ENCODE results near the gene IL20RA. TPM values are rescaled to one million over a fixed set of nuclear protein-coding genes. Genes with fewer than 3 reads are reported as not detected.

The IL20RA gene
- total RNA-seq, 2 experiments from 2014 or later: not detected

DNA sequence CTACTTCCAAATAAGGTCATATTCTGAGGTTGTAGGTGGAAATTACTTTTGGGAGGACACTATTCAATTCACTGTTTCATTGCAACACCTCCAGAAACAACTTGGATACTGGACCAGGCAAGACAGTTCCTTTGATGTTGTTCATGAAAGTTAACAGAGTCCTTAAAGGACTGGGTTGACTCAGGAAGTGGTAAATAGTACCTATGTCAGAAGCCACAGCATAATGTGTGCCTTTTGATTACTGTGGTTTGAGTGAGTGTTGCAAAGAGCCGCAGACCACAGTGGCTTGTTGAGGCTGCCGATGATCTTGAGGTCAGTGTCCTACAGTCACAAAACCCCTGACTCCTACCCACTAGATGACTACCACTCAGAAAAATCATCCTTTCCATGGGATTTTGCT lies 10.9 kb downstream of the IL20RA start:
- intact Hi-C loops (cut with micrococcal nuclease): no loop called here
- peak; percentile 93 for ATAC-seq
- Mint-ChIP-seq H3K4me1 (ENCODE audit: low read depth) (peaks cover 14% of the 10 kb centered on the region), H3K27me3 (peaks cover 40% of the 10 kb centered on the region), H3K27ac (no peak overlapping the region), H3K4me3 (no peak overlapping the region), H3K9me3 (no peaks in the 10 kb centered on the region), H3K36me3 (ENCODE audit: low read depth) (no peaks in the 10 kb centered on the region)
- ChIA-PET CTCF (no interaction called here), POLR2A (no interaction called here)
- peak; percentile 87 for DNase-seq
- TF ChIP-seq CTCF (IDR thresholded peaks at IDR 0.05): no peak

- ChIA-PET POLR2A (no interaction called here), CTCF (no interaction called here)
- ATAC-seq: no peak
- no peak for DNase-seq
- H3K4me3 Mint-ChIP-seq: no peak overlapping the region
- no peak overlapping the region for H3K27ac Mint-ChIP-seq
- no peak for TF ChIP-seq CTCF (IDR thresholded peaks at IDR 0.05)
- peaks cover 42% of the 10 kb centered on the region for H3K27me3 Mint-ChIP-seq
- intact Hi-C loops (cut with micrococcal nuclease): no loop called here
- no peaks in the 10 kb centered on the region for H3K36me3 Mint-ChIP-seq (ENCODE audit: low read depth)
- H3K9me3 Mint-ChIP-seq: no peaks in the 10 kb centered on the region
- peaks cover 12% of the 10 kb centered on the region for H3K4me1 Mint-ChIP-seq (ENCODE audit: low read depth)
These were observed 13.6 kb downstream of the IL20RA start for GRCh38 chr6:137031122-137031521.

DNA sequence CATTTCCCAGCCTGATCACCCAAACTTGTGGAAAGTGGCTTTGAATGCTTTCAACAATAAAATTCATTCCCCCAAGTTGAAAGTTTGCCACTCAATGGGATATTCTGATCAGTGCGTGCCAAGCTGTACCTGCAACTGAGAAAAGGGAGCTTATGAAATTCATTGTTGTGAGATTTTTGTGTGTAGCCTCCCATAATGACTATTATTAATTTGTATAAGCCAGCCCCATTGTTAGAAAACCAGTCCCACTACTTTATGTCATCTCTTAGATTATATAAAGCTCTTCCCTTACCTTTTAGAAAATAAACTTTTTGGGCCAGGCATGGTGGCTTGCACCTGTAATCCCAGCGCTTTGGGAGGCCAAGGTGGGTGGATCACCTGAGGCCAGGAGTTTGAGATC lies 15.9 kb downstream of the IL20RA start:
- Mint-ChIP-seq H3K27me3 (peaks cover 38% of the 10 kb centered on the region), H3K36me3 (ENCODE audit: low read depth) (no peaks in the 10 kb centered on the region), H3K4me3 (no peak overlapping the region), H3K27ac (no peak overlapping the region), H3K9me3 (no peaks in the 10 kb centered on the region), H3K4me1 (ENCODE audit: low read depth) (peaks cover 8% of the 10 kb centered on the region)
- no peak for ATAC-seq
- CTCF ChIA-PET: interaction anchor here (1.1 to 1.3 kb wide), 2 partner anchors 20 to 237 kb away, joined by 3 read pairs; partner anchors contain the start of gene MAP3K5
- no peak for TF ChIP-seq CTCF (IDR thresholded peaks at IDR 0.05)
- DNase-seq: no peak
- intact Hi-C loops (cut with micrococcal nuclease): no loop called here
- POLR2A ChIA-PET: no interaction called here

DNA sequence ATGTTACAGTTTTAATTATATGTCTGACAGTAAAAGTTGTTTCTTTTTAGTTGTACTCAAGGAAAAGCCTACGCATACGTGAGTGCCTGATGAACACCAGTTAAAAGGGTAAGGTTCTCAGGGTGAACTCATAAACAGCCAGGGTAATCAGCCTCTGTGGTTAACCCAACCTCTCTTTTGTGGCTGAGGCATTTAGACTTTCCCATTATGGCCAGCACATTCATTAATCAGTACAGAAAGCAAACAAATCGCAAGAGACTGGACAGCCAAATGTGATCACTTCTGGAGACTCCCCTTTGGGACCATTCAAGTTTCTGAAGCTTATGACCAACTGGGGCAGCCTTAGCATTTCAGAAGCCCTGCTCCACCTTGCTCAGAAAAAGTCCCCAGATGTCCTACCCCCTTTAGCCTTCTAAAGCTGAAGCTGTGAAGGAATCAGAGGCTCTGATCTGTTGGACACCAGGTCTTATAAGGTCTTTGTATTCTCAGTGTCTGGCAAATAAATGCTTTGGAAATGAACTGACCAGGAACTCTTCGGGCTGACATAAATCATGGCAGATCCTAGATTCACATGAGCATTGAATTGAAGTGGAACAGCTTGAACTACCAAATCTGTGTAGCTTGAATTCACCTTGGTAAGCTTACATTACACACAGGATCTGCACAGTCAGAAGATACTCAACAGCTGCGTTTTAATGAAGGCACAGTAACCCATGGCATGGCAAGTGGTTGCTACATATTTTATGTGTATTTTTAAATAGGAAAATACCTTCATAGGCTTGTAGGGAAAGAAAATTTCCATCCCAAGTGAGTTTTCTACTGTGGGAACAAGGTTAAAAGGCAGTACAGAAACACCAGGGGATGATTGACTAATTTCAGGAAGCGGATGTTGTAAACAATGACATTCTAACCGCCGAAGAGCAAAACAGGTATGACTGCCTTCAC lies 18.7 kb downstream of the IL20RA start:
- Mint-ChIP-seq H3K27ac (no peak overlapping the region), H3K27me3 (peaks cover 33% of the 10 kb centered on the region), H3K9me3 (no peaks in the 10 kb centered on the region), H3K36me3 (ENCODE audit: low read depth) (no peaks in the 10 kb centered on the region), H3K4me3 (no peak overlapping the region), H3K4me1 (ENCODE audit: low read depth) (no peaks in the 10 kb centered on the region)
- ChIA-PET CTCF (interaction anchor here (1.5 kb wide), 1 partner anchor 18 kb away, joined by 4 read pairs; no protein-coding TSS in a partner anchor), POLR2A (no interaction called here)
- DNase-seq (peak; percentile 22), ATAC-seq (peak; percentile 39)
- no peak for TF ChIP-seq CTCF (IDR thresholded peaks at IDR 0.05)
- intact Hi-C loops (cut with micrococcal nuclease): no loop called here

GRCh38 chr6:137024237-137024990 lies 20.4 kb downstream of the IL20RA start:
- Mint-ChIP-seq H3K27me3 (peaks cover 38% of the 10 kb centered on the region), H3K27ac (no peak overlapping the region), H3K9me3 (no peaks in the 10 kb centered on the region), H3K36me3 (ENCODE audit: low read depth) (no peaks in the 10 kb centered on the region), H3K4me3 (no peak overlapping the region), H3K4me1 (ENCODE audit: low read depth) (no peaks in the 10 kb centered on the region)
- POLR2A ChIA-PET: no interaction called here
- no peak for TF ChIP-seq CTCF (IDR thresholded peaks at IDR 0.05)
- DNase-seq: no peak
- intact Hi-C loops (cut with micrococcal nuclease): no loop called here
- no peak for ATAC-seq
- CTCF ChIA-PET: no interaction called here

Data from activated CD8-positive, alpha-beta T cell treated with anti-CD3 and anti-CD28 coated beads for 36 hours (primary cell).